Measurements from ENCODE around the gene VANGL2. TPM values are rescaled to one million over a fixed set of nuclear protein-coding genes. Genes with fewer than 3 reads are reported as not detected.

The VANGL2 gene
- total RNA-seq, 1 donor from 2014 or later, result 17.0 TPM

- Histone ChIP-seq H3K27me3 (ENCODE audit: control insufficient read depth, insufficient read depth, low read length) (no peaks in the 10 kb centered on the region), H3K4me3 (ENCODE audit: low read depth, low read length) (no peak overlapping the region), H3K36me3 (ENCODE audit: control insufficient read depth, insufficient read depth, low read length) (no peaks in the 10 kb centered on the region)
- TF ChIP-seq, protein P1, sequence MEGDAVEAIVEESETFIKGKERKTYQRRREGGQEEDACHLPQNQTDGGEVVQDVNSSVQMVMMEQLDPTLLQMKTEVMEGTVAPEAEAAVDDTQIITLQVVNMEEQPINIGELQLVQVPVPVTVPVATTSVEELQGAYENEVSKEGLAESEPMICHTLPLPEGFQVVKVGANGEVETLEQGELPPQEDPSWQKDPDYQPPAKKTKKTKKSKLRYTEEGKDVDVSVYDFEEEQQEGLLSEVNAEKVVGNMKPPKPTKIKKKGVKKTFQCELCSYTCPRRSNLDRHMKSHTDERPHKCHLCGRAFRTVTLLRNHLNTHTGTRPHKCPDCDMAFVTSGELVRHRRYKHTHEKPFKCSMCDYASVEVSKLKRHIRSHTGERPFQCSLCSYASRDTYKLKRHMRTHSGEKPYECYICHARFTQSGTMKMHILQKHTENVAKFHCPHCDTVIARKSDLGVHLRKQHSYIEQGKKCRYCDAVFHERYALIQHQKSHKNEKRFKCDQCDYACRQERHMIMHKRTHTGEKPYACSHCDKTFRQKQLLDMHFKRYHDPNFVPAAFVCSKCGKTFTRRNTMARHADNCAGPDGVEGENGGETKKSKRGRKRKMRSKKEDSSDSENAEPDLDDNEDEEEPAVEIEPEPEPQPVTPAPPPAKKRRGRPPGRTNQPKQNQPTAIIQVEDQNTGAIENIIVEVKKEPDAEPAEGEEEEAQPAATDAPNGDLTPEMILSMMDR (IDR thresholded peaks at IDR 0.05; ENCODE audit: insufficient read depth, low read length, poor library complexity, severe bottlenecking), result no peak
- DNase-seq (ENCODE audit: low read depth), result no peak
These were observed 38.6 kb upstream of the VANGL2 start for GRCh38 chr1:160361814-160362167.

DNA sequence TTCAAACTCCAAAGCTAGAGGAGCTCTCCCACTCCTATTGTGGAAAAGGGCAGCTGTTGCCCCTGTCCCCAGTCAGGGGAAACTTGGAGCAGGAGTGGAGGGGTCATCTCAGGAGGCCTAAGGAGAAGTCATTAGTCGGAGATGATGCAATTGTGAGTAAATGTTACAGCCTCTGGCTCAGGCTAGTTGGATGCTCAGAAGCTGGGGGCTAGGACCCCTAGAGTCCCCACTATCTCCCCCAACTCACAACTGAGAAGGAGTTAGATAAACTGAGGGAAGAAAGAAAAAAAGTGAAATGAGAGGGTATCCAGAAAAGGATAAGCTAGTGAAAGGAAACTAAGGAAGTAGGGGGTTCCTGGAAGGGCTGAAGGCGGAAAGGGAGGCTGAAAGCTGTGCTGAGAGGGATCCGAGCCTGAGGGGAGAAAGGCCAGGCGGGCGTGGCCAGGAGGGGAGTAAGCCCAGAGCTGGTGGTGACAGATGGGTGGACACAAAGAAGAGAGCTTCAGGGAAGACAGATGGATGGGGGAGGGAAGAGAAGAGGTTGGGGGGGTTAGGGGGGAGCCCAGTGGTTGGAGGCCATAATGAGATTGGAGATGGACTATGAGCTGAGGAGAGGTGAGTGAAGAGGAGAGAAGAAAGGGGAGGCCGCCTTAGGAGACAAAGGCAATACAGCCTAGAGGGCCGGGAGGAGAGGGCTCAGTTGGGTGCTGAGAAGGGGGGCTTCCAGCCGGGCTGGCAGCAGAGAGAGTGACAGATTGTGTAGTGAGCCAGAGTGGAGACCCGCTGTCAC lies 38.0 kb upstream of the VANGL2 start:
- TF ChIP-seq, protein P1 (IDR thresholded peaks at IDR 0.05; ENCODE audit: insufficient read depth, low read length, poor library complexity, severe bottlenecking), result no peak
- Histone ChIP-seq H3K27me3 (ENCODE audit: control insufficient read depth, insufficient read depth, low read length) (no peaks in the 10 kb centered on the region), H3K36me3 (ENCODE audit: control insufficient read depth, insufficient read depth, low read length) (no peaks in the 10 kb centered on the region), H3K4me3 (ENCODE audit: low read depth, low read length) (no peak overlapping the region)
- DNase-seq (ENCODE audit: low read depth), result no peak

DNA sequence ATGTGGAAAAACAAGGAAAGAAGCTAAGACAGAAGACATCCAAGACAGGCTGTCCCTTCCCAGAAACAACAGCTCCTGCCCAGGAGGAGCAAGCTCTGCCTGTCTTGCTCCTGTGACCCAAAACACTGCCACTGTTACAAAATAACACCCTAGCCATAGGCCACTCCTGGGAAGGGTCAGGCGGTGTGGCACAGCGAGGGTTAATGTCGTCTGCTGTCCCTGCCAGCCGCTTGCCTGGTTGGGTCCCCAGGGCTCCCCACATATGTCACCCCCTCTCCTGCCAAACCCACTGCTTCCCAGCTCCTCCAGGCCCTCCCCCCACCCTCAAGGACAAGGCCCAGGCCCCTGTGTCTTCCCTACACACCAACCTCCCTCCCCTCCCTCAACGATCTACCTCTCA lies 37.4 kb upstream of the VANGL2 start:
- H3K27me3 ChIP-seq (ENCODE audit: control insufficient read depth, insufficient read depth, low read length), result no peaks in the 10 kb centered on the region
- TF ChIP-seq, protein P1 (IDR thresholded peaks at IDR 0.05; ENCODE audit: insufficient read depth, low read length, poor library complexity, severe bottlenecking), result no peak
- H3K4me3 ChIP-seq (ENCODE audit: low read depth, low read length), result no peak overlapping the region
- no peak for DNase-seq (ENCODE audit: low read depth)
- no peaks in the 10 kb centered on the region for H3K36me3 ChIP-seq (ENCODE audit: control insufficient read depth, insufficient read depth, low read length)

GRCh38 chr1:160363951-160364735 lies 36.2 kb upstream of the VANGL2 start:
- H3K4me3 ChIP-seq (ENCODE audit: low read depth, low read length), result no peak overlapping the region
- no peak for DNase-seq (ENCODE audit: low read depth)
- no peaks in the 10 kb centered on the region for H3K36me3 ChIP-seq (ENCODE audit: control insufficient read depth, insufficient read depth, low read length)
- H3K27me3 ChIP-seq (ENCODE audit: control insufficient read depth, insufficient read depth, low read length), result peaks cover 4% of the 10 kb centered on the region
- TF ChIP-seq, protein P1 (IDR thresholded peaks at IDR 0.05; ENCODE audit: insufficient read depth, low read length, poor library complexity, severe bottlenecking), result no peak

GRCh38 chr1:160365325-160365724 lies 35.0 kb upstream of the VANGL2 start:
- Histone ChIP-seq H3K4me3 (ENCODE audit: low read depth, low read length) (no peak overlapping the region), H3K27me3 (ENCODE audit: control insufficient read depth, insufficient read depth, low read length) (peaks cover 7% of the 10 kb centered on the region), H3K36me3 (ENCODE audit: control insufficient read depth, insufficient read depth, low read length) (no peaks in the 10 kb centered on the region)
- TF ChIP-seq, protein P1 (IDR thresholded peaks at IDR 0.05; ENCODE audit: insufficient read depth, low read length, poor library complexity, severe bottlenecking), result no peak
- no peak for DNase-seq (ENCODE audit: low read depth)

All from kidney epithelial cell (primary cell).